Vagina (tissue), 2 donors: ENCODE data around the gene TOMM7. TPM values are rescaled to one million over a fixed set of nuclear protein-coding genes. Genes with fewer than 3 reads are reported as not detected.

ENCODE experiments used
- DNase-seq, 2 donors: peaks; one replicate each; pipeline ENCODE4 v3.0.0-alpha.2; 2017; ENCODE audit errors: extremely low spot score in 2 of 2
- H3K27ac ChIP-seq: fragments of 200-600 bp; sonication (generic); one replicate; pipeline ENCODE4 v1.5.1; 2019
- H3K27me3 ChIP-seq: fragments of 200-600 bp; sonication (generic); one replicate; pipeline ENCODE4 v1.5.1; 2019
- H3K36me3 ChIP-seq, 2 donors: fragments of 200-600 bp; sonication (generic); one replicate each; pipeline ENCODE4 v1.5.1; 2017 to 2019
- H3K4me1 ChIP-seq: fragments of 200-600 bp; sonication (generic); one replicate; pipeline ENCODE4 v1.5.1; 2019
- H3K4me3 ChIP-seq, 2 donors: fragments of 200-600 bp; sonication (generic); 1 replicate in 1 of 2; 2 replicates in 1 of 2; pipeline ENCODE4 v1.5.1; 2016 to 2019
- H3K9me3 ChIP-seq: fragments of 200-600 bp; sonication (generic); one replicate; pipeline ENCODE4 v1.5.1; 2019
- POLR2A ChIP-seq, 2 donors: fragments of 450-650 bp; IDR thresholded peaks; one replicate each; pipeline ENCODE4 v1.6.1; 2017; ENCODE audit warnings: antibody characterized with exemption in 2 of 2, mild to moderate bottlenecking in 2 of 2, moderate library complexity in 2 of 2
- POLR2AphosphoS5 ChIP-seq, 2 donors: sonication (generic); formaldehyde crosslinking; IDR thresholded peaks; one replicate each; pipeline ENCODE4 v1.9.0; 2017; ENCODE audit warnings: antibody characterized with exemption in 2 of 2, mild to moderate bottlenecking in 2 of 2, low read depth in 1 of 2; ENCODE audit not compliant: insufficient read depth in 1 of 2
- intact Hi-C: fragments of 100-400 bp; cut with DNase I; formaldehyde crosslinking; loops from one replicate; pipeline ENCODE4 v1.15.1; 2023
- total RNA-seq: library from RNA; depleted of rRNA; stranded (reverse); fragments of >200 nt; gene quantifications from one replicate; pipeline ENCODE4 v1.2.3, GENCODE V29; 2016
- TF ChIP-seq, protein P1 (sequence below), 3 experiments: fragments of 450-650 bp in 2 of 3; fragments of 200-600 bp in 1 of 3; sonication (generic) in 1 of 3; IDR thresholded peaks; one replicate each; pipeline ENCODE4 v1.5.1; 2017 to 2019; ENCODE audit warnings: antibody characterized with exemption in 3 of 3, mild to moderate bottlenecking in 2 of 3, moderate library complexity in 2 of 3

The TOMM7 gene
- total RNA-seq = 167 TPM

DNA sequence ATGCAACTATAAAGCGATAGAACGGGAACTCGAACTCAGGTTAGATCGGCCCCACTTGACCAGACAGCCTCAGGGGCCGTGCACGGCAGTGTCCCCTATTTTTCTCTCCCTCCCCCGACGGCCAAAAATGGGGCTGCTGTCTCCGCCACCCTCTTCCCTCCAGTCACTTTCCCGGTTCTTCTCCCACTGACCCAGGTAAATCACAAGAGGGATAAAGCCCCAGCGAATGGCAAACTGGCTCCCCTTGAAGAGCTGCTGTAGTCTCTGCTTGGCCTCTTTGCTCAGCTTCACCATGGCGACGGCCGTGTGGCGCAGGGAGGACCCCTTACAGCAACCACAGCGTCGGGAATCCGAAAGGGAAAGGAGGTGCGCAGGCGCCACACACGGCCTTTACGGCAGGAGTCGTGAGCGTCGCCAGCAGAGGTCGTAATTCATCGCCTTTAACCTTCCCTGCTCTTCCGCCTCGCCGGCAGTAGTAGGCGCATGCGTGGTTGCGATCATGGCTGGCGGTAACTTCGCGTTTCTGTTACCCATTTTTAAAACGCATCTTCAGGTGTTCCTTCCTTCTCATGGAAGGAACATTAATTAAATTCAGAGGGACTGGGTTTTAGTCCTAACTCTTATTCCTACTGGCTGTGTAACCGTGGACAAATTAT lies at the start of gene TOMM7:
Gene TOMM7 (minus strand): TSS at position 364 of the 656 bp plus-strand sequence. CDS start 70 bp downstream, at position 294.
- Histone ChIP-seq H3K9me3 (no peaks in the 10 kb centered on the region), H3K27me3 (no peaks in the 10 kb centered on the region), H3K27ac (peak within 1 kb of the TSS; percentile 93), H3K4me3 (peak within 1 kb of the TSS; percentile 84 to 93), H3K4me1 (peaks cover 35% of the 10 kb centered on the region), H3K36me3 (peaks cover 0 to 3% of the 10 kb centered on the region in 2 donors)
- peak in 1 of 2 donors; percentile 91 for DNase-seq
- intact Hi-C loops = no loop called here
- TF ChIP-seq, protein P1, sequence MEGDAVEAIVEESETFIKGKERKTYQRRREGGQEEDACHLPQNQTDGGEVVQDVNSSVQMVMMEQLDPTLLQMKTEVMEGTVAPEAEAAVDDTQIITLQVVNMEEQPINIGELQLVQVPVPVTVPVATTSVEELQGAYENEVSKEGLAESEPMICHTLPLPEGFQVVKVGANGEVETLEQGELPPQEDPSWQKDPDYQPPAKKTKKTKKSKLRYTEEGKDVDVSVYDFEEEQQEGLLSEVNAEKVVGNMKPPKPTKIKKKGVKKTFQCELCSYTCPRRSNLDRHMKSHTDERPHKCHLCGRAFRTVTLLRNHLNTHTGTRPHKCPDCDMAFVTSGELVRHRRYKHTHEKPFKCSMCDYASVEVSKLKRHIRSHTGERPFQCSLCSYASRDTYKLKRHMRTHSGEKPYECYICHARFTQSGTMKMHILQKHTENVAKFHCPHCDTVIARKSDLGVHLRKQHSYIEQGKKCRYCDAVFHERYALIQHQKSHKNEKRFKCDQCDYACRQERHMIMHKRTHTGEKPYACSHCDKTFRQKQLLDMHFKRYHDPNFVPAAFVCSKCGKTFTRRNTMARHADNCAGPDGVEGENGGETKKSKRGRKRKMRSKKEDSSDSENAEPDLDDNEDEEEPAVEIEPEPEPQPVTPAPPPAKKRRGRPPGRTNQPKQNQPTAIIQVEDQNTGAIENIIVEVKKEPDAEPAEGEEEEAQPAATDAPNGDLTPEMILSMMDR (IDR thresholded peaks at IDR 0.05) = peak; percentile 45 to 64 (median 53)
- TF ChIP-seq POLR2A (IDR thresholded peaks at IDR 0.05) (peak in 1 of 2 donors; percentile 47), POLR2AphosphoS5 (IDR thresholded peaks at IDR 0.05; ENCODE audit: insufficient read depth in 1 of 2, low read depth in 1 of 2) (peak; percentile 95 to 96)

DNA sequence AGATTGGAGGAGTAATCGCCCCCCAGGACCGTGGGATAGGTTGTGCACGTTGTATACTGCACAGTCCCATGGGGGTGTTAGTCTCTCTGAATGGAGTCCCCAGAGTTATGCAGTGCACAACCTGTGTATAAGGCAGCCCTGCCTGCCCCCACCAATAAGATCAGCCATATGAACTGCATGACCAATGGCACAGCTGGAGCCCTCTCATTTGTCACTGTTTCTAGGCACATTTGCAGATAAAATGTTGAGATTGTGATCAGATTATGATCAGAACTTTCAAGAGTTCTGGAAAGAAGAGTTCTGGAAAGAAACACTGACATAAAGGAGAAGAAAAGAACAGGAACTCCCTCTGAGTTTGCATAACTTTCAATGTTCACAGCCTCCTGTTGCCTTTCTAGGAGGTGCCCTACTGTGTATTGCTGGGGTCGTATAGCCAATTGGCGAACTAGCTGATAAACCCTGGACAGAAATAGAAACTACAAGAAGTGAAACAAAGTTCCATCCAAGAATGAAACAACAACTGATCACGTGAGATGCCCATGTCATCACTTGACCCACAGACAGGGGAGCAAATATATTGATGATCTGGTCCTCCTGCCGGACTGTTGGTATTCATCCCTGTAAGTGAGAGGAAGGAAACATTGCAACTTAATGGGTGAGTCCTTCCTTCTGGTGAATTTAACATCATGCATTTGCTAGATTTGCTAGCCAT lies 49.6 kb upstream of the TOMM7 start:
- H3K4me1 ChIP-seq = no peaks in the 10 kb centered on the region
- DNase-seq = no peak
- TF ChIP-seq POLR2A (IDR thresholded peaks at IDR 0.05) (no peak), POLR2AphosphoS5 (IDR thresholded peaks at IDR 0.05; ENCODE audit: insufficient read depth in 1 of 2, low read depth in 1 of 2) (no peak)
- TF ChIP-seq, protein P1 (IDR thresholded peaks at IDR 0.05) = no peak
- H3K4me3 ChIP-seq = no peak overlapping the region
- no peak overlapping the region for H3K27ac ChIP-seq
- intact Hi-C loops = no loop called here
- H3K9me3 ChIP-seq = no peaks in the 10 kb centered on the region
- H3K36me3 ChIP-seq = no peaks in the 10 kb centered on the region
- H3K27me3 ChIP-seq = no peaks in the 10 kb centered on the region

DNA sequence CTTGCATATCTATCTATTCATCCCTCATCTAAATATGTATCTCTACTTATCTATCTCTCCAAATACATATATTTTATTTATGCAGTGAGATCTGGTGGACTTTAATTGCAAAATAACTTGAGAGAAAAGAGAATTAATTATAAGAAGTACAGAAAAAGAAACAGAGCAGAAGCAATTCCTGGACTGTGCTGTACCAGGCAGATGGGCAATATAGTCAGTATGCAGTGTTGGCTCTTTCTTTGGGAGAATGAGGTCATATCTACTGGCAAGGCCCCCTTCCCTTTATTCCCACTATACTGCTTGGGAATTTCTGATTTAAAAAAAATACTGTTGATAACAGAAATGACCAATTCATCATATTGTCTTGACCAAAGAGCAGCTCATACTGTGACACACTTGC lies 49.0 kb upstream of the TOMM7 start:
- TF ChIP-seq POLR2AphosphoS5 (IDR thresholded peaks at IDR 0.05; ENCODE audit: insufficient read depth in 1 of 2, low read depth in 1 of 2) (no peak), POLR2A (IDR thresholded peaks at IDR 0.05) (no peak)
- TF ChIP-seq, protein P1 (IDR thresholded peaks at IDR 0.05) = no peak
- intact Hi-C loops = no loop called here
- H3K36me3 ChIP-seq = no peaks in the 10 kb centered on the region
- no peak overlapping the region for H3K27ac ChIP-seq
- H3K27me3 ChIP-seq = no peaks in the 10 kb centered on the region
- no peak overlapping the region for H3K4me3 ChIP-seq
- no peak for DNase-seq
- H3K9me3 ChIP-seq = no peaks in the 10 kb centered on the region
- peaks cover 2% of the 10 kb centered on the region for H3K4me1 ChIP-seq

DNA sequence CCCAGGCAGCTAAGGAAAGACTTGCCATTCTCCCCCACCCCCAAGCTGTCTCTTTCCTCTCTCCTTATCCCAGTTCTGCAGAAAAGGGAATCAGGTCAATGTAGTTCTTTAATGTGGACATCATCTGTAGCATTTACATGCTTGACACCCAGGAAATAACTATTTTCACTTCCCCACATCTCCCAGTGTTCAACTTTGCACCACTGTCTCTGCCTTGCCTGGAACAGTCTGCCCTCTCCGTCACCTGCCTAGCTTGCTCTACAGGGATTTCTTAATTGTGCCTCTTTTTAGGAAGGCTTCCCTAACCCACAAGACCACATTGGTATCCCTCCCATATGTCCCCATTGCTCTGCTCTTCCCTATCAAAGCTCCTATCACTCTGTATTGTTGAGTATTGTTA lies 45.9 kb upstream of the TOMM7 start:
- TF ChIP-seq POLR2AphosphoS5 (IDR thresholded peaks at IDR 0.05; ENCODE audit: insufficient read depth in 1 of 2, low read depth in 1 of 2) (no peak), POLR2A (IDR thresholded peaks at IDR 0.05) (no peak)
- TF ChIP-seq, protein P1 (IDR thresholded peaks at IDR 0.05) = no peak
- Histone ChIP-seq H3K27ac (no peak overlapping the region), H3K4me3 (no peak overlapping the region), H3K4me1 (peaks cover 20% of the 10 kb centered on the region), H3K9me3 (no peaks in the 10 kb centered on the region), H3K27me3 (no peaks in the 10 kb centered on the region), H3K36me3 (no peaks in the 10 kb centered on the region)
- no peak for DNase-seq
- intact Hi-C loops = no loop called here

DNA sequence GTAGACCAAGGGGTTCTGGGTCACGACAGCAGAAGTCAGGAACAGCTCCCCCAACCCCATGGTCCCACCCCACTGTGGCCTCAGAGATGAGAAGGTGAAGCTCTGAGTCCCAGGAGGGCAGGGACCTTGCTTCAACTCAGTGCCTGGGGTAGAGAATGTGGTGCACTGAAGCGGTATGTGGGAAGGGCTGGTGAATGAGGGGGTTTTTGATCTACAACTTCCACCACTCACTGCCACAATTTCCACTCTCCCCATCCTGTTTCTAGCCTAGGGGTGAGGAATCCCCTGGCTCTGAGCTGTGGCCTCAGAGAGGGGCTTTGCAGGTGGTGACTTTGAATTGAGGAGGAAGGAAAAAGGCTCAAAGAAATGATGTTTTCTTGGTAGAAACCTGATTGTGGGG lies 44.9 kb upstream of the TOMM7 start:
- no peaks in the 10 kb centered on the region for H3K36me3 ChIP-seq
- no peak for DNase-seq
- H3K27me3 ChIP-seq = no peaks in the 10 kb centered on the region
- H3K27ac ChIP-seq = peak overlapping the region; percentile 64
- H3K9me3 ChIP-seq = no peaks in the 10 kb centered on the region
- TF ChIP-seq POLR2AphosphoS5 (IDR thresholded peaks at IDR 0.05; ENCODE audit: insufficient read depth in 1 of 2, low read depth in 1 of 2) = no peak
- H3K4me1 ChIP-seq = peaks cover 27% of the 10 kb centered on the region
- intact Hi-C loops = no loop called here
- no peak overlapping the region for H3K4me3 ChIP-seq
